ENCODE measurements around the gene WEE2.

DNA sequence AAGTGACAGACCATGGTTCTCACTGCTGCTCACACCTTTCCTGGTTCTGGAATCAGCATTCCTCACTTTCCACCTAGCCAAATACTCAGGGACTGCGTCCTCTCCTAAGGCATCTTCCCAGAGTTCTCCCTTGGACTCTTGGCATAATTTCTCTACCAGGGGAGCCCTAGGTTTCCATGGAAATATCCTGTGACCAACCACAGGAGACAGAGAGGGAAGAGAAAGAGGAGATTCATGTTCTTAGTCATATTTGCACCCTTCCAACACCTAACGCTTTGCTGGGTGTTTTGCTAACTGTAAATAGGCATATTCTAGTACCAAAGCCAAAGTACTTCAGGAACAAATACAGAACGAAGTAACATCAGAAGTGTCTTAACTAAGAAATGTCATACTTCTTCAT lies 34.8 kb upstream of the WEE2 start:
- TF ChIP-seq, protein P1, sequence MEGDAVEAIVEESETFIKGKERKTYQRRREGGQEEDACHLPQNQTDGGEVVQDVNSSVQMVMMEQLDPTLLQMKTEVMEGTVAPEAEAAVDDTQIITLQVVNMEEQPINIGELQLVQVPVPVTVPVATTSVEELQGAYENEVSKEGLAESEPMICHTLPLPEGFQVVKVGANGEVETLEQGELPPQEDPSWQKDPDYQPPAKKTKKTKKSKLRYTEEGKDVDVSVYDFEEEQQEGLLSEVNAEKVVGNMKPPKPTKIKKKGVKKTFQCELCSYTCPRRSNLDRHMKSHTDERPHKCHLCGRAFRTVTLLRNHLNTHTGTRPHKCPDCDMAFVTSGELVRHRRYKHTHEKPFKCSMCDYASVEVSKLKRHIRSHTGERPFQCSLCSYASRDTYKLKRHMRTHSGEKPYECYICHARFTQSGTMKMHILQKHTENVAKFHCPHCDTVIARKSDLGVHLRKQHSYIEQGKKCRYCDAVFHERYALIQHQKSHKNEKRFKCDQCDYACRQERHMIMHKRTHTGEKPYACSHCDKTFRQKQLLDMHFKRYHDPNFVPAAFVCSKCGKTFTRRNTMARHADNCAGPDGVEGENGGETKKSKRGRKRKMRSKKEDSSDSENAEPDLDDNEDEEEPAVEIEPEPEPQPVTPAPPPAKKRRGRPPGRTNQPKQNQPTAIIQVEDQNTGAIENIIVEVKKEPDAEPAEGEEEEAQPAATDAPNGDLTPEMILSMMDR (IDR thresholded peaks at IDR 0.05; ENCODE audit: insufficient read depth, low read length, poor library complexity, severe bottlenecking) = no peak
- no peak for TF ChIP-seq EZH2phosphoT487 (conservative IDR thresholded peaks at IDR 0.05; ENCODE audit: low read length)
